MV-4-11 (cell line): ENCODE data around the gene PLET1.

Experiments used
- DNase-seq: peaks from one replicate; lab custom pipeline; 2025; lab: John Stamatoyannopoulos, UW

The PLET1 gene

GRCh38 chr11:112238041-112238440, 22.6 kb downstream of the PLET1 start:
- no peak for DNase-seq

- no peak for DNase-seq
Observed at GRCh38 chr11:112237451-112237850, 23.2 kb downstream of the PLET1 start.

- DNase-seq, result no peak
Observed at GRCh38 chr11:112235750-112236390, 24.8 kb downstream of the PLET1 start.

GRCh38 chr11:112231952-112232351, 28.7 kb downstream of the PLET1 start:
- DNase-seq, result no peak

- no peak for DNase-seq
Observed at GRCh38 chr11:112229746-112230433, 30.8 kb downstream of the PLET1 start.

- no peak for DNase-seq
Observed at GRCh38 chr11:112229159-112229558, 31.5 kb downstream of the PLET1 start.

GRCh38 chr11:112228706-112229105, 32.0 kb downstream of the PLET1 start:
- no peak for DNase-seq

- no peak for DNase-seq
Observed at GRCh38 chr11:112227471-112227870, 33.2 kb downstream of the PLET1 start.

GRCh38 chr11:112226831-112227401, 33.7 kb downstream of the PLET1 start:
- DNase-seq, result peak; percentile 5

GRCh38 chr11:112226062-112226830, 34.4 kb downstream of the PLET1 start, which contains the start of gene PTS:
TSS of gene PTS (plus strand) at chr11:112226428. CDS start at chr11:112226444, 16 bp downstream.
- peak; percentile 84 for DNase-seq

- DNase-seq, result no peak
Observed at GRCh38 chr11:112225753-112226061, 35.0 kb downstream of the PLET1 start.

- no peak for DNase-seq
Observed at GRCh38 chr11:112223754-112224532, 36.7 kb downstream of the PLET1 start.

- peak; percentile 13 for DNase-seq
Observed at GRCh38 chr11:112223121-112223520, 37.5 kb downstream of the PLET1 start.

- peak; percentile 69 for DNase-seq
Observed at GRCh38 chr11:112222303-112222702, 38.4 kb downstream of the PLET1 start.

- no peak for DNase-seq
Observed at GRCh38 chr11:112221274-112221835, 39.3 kb downstream of the PLET1 start.

GRCh38 chr11:112219476-112220232, 41.0 kb downstream of the PLET1 start:
- DNase-seq, result peak; percentile 76

- DNase-seq, result no peak
Observed at GRCh38 chr11:112216561-112217105, 44.0 kb downstream of the PLET1 start.

- no peak for DNase-seq
Observed at GRCh38 chr11:112215621-112216020, 45.0 kb downstream of the PLET1 start.

- no peak for DNase-seq
Observed at GRCh38 chr11:112213753-112214152, 46.9 kb downstream of the PLET1 start.

GRCh38 chr11:112212710-112213109, 48.0 kb downstream of the PLET1 start:
- DNase-seq, result no peak

- DNase-seq, result no peak
Observed at GRCh38 chr11:112212290-112212689, 48.4 kb downstream of the PLET1 start.
